Mucosa of descending colon (tissue), 3 donors: ENCODE results near the gene PI4KA. TPM values are rescaled to one million over a fixed set of nuclear protein-coding genes. Genes with fewer than 3 reads are reported as not detected.
"Not testable (repeated sequence)": the region's sequence is repeated elsewhere in the genome, so short reads cannot be mapped to it uniquely, and the experiment has no call there.

Experiments used
- ATAC-seq: fragments of 200-7000 bp; cut with Tn5 transposase; one replicate; pipeline ENCODE4 v1.9.1; 2020; ENCODE audit warnings: mild to moderate bottlenecking, moderate library complexity
- DNase-seq, 3 donors: peaks; one replicate each; pipeline ENCODE4 v3.0.0-alpha.2; 2020
- H3K36me3 ChIP-seq: fragments of 200-600 bp; one replicate; pipeline ENCODE4 v1.8.0; 2021; ENCODE audit warnings: low read depth, mild to moderate bottlenecking
- H3K4me1 ChIP-seq: fragments of 200-600 bp; one replicate; pipeline ENCODE4 v1.8.0; 2021; ENCODE audit warnings: low read depth, mild to moderate bottlenecking
- H3K4me3 ChIP-seq: fragments of 200-600 bp; one replicate; pipeline ENCODE4 v1.8.0; 2021; ENCODE audit warnings: mild to moderate bottlenecking
- H3K9me3 ChIP-seq: fragments of 200-600 bp; one replicate; pipeline ENCODE4 v1.8.0; 2021; ENCODE audit warnings: mild to moderate bottlenecking
- intact Hi-C, 2 donors: fragments of 100-400 bp; cut with DNase I in 1 of 2; cut with micrococcal nuclease in 1 of 2; formaldehyde crosslinking; loops; one replicate each; pipeline versions ENCODE4 v1.11.0 to v1.11.1; 2022; cut with DNase I, micrococcal nuclease
- total RNA-seq, 3 donors: library from RNA; stranded (reverse); fragmentation: NEBNext Ultra II Directional in 2 of 3; extraction: Animal tissue kit (Norgen Biotek cat#: 25700) in 2 of 3; gene quantifications; one replicate each; pipeline versions ENCODE4 v1.2.1 to v1.2.4, GENCODE V29; 2021 to 2023
- TF ChIP-seq, protein P1 (sequence below): fragments of 200-600 bp; IDR thresholded peaks from one replicate; pipeline ENCODE4 v1.8.0; 2022; ENCODE audit warnings: antibody characterized with exemption, mild to moderate bottlenecking
- donor health status: DM: no; HTN: no; CAD: no; lungs with moderate emphysema.
- donor health status: DM: no; HTN: no; CAD: no.
- donor health status: DM: no; HTN: yes; CAD: no.

Gene PI4KA
- total RNA-seq, 3 donors from 2014 or later = 77.7 to 130 (median 95.0) TPM

DNA sequence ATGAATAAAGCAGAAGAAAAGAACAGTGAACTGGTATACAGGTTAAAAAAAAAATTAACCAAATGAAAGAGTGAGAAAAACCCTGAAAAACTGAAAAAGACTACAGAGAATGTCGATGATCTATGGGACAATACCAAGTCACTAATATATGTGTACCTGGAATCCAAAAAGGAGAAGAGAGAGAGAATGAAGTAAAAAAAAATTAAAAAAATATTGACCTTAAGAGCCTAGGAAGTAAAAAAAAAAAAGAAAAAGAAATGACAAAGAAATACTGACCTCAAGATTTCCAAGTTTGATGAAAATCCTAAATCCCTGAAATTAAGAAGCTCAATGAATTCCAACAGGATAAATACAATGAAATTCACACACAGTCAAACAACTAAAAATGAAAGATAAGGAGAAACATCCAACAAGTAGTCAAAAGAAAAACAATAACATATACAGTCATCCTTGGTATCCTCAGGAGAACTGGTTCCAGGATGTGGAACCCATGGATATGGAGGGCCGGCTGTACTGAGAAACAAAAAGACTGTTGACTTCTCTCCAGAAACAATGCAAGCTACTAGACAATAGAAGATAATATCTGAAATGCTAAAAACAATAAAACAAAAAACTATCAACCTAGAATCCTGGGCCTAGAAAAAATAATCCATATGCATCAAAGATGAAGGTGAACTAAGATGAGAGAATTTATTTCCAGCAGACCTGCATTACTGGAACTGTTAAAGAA, 118.2 kb downstream of the PI4KA start:
- no peaks in the 10 kb centered on the region for H3K4me1 ChIP-seq
- H3K4me3 ChIP-seq = no peak overlapping the region
- intact Hi-C loops = no loop called here
- no peaks in the 10 kb centered on the region for H3K36me3 ChIP-seq
- no peak for DNase-seq
- no peak for ATAC-seq
- TF ChIP-seq, protein P1, sequence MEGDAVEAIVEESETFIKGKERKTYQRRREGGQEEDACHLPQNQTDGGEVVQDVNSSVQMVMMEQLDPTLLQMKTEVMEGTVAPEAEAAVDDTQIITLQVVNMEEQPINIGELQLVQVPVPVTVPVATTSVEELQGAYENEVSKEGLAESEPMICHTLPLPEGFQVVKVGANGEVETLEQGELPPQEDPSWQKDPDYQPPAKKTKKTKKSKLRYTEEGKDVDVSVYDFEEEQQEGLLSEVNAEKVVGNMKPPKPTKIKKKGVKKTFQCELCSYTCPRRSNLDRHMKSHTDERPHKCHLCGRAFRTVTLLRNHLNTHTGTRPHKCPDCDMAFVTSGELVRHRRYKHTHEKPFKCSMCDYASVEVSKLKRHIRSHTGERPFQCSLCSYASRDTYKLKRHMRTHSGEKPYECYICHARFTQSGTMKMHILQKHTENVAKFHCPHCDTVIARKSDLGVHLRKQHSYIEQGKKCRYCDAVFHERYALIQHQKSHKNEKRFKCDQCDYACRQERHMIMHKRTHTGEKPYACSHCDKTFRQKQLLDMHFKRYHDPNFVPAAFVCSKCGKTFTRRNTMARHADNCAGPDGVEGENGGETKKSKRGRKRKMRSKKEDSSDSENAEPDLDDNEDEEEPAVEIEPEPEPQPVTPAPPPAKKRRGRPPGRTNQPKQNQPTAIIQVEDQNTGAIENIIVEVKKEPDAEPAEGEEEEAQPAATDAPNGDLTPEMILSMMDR = no peak
- H3K9me3 ChIP-seq = no peaks in the 10 kb centered on the region

DNA sequence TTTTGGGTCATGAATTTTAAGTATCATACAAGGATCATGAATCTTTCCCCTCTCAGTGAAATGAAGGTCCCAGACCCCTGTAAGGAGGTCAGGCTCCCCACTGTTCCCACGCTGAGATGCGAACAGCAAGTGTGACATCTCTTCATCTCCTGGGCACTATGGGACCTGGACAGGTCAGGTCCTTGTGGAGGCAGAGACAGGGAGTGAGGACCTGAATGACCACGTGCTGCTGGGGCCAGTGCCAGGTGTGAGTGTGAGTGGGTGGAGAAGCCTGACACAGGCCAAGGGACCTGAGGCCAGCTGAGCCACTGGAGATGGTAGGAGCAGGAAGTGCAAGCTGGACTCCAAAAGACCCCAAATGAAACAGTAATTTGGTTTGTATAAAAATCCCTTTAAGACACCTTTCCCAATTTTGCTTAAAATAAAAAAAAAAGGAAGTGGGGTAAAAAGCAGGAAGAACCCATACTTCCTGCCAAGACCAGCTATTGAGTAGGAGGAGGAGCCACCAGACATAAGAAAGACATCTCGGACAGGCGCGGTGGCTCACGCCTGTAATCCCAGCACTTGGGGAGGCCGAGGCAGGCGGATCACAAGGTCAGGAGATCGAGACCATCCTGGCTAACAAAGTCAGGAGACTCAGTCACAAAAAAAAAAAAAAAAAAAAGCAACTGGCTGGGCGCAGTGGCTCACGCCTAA, 120.1 kb downstream of the PI4KA start:
- TF ChIP-seq, protein P1 = no peak
- Histone ChIP-seq H3K4me3 (no peak overlapping the region), H3K36me3 (no peaks in the 10 kb centered on the region), H3K9me3 (no peaks in the 10 kb centered on the region), H3K4me1 (no peaks in the 10 kb centered on the region)
- DNase-seq (no peak), ATAC-seq (no peak)
- intact Hi-C loops = no loop called here

DNA sequence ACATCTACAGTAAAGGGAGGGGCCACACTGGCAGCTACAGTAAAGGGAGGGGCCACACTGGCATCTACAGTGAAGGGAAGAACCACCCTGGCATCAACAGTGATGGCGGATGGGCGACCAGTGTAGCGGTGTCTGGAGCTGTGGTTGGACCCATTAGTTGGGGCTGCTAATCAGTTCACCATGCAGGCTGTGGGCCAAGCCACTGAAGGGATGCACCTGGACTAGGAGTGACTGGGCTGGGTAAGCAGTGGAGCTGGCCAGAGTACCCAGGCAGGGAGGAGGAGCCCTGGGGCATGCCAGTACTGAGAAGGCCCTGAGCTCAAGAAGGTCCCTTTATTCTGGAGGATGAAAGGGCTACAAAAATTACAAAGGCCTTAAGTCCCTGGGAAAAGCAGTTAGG, 121.7 kb downstream of the PI4KA start:
- intact Hi-C loops, DNase-seq, H3K4me3 ChIP-seq, H3K9me3 ChIP-seq, H3K36me3 ChIP-seq, H3K4me1 ChIP-seq, ATAC-seq: not testable (repeated sequence)

DNA sequence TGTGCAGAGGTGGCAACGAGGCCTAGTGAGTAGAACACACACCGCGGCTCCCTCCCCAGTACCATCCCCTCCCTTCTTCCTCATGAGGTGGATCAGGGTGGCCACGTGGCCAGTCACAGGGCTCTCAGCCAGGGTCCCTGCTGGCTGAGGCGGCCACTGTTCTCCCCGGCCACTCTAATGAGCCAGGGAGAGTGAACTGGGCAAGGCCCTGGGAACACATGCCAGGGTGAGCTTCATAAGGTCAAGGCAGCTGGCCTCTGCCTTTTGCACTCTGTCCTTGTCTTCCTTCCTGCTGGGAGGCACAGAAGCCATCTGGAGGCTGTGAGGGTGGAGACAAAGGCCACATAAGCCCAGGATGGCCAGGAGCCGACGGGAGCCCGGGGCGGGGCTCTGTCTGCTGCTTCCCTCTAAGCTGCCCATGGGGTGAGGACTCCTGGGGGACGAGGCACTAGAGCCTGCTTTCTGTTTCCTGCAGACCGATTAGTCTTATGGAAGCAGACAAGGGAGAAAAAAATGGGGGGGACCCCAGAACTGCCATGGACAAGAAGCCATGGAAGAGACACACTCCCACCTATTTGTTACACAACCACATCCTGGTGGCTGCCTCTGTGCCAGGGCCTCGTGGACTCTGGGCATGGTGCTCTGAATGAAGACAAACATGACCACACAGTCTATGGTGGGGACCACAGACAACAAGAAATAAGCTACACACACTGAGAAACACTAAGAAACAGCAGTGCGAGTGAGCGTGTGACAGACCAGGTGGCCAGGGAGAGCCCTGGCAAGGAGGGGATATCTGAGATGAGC, 123.1 kb downstream of the PI4KA start:
- H3K9me3 ChIP-seq, H3K36me3 ChIP-seq, H3K4me1 ChIP-seq, intact Hi-C loops, DNase-seq, H3K4me3 ChIP-seq: not testable (repeated sequence)
- peak; percentile 92 for ATAC-seq

DNA sequence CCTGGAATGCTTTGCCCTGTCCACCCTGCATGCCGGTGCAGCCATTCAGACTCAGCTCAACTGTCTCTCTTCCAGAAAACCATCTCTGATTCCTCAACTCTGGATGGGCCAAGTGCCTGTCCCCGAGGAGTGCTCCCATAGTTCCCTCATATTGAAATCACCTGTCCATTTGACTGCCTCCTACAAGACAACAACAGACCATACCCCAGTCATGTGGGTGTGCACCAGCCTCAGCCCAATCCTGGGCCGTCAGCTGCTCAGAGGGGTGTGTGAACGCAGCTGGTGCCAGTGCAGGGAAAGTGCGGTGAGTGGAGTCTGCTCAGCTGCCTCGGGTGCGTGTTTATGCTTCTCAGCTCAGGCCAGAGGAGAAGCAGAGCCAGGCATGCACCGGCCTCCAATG, 126.2 kb downstream of the PI4KA start:
- H3K4me1 ChIP-seq, ATAC-seq, H3K36me3 ChIP-seq, intact Hi-C loops, DNase-seq, H3K9me3 ChIP-seq, H3K4me3 ChIP-seq: not testable (repeated sequence)

DNA sequence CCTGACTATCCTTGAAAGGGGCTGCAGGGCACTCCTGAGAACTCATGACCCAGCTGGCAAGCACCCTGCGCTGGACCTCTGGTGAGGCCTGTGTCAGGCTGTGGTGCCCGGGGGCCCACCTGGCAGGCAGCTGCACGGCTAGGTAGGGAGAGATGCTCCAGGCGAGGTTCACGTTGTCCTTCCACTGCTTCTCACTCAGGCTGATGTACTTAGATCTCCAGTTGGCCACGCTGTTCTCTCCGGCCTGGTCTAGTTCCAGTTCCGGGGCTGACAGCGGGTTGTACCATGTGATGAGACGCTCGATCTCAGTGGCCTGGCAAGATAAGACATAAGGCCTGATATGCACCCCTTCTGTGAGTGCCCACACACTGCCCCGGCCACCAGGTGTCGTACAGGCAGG, 129.4 kb downstream of the PI4KA start:
- TF ChIP-seq, protein P1 = no peak
- intact Hi-C loops = no loop called here
- no peak for DNase-seq
- H3K4me3 ChIP-seq = no peak overlapping the region
- no peak for ATAC-seq
- peaks cover 7% of the 10 kb centered on the region for H3K36me3 ChIP-seq
- H3K9me3 ChIP-seq = no peaks in the 10 kb centered on the region
- no peaks in the 10 kb centered on the region for H3K4me1 ChIP-seq
